Subcutaneous adipose tissue (tissue), 4 donors: ENCODE data around the gene C6orf89. TPM values are rescaled to one million over a fixed set of nuclear protein-coding genes. Genes with fewer than 3 reads are reported as not detected.

Experiments used
- CTCF ChIP-seq: fragments of 450-650 bp; IDR thresholded peaks from one replicate; pipeline ENCODE4 v1.5.1; 2016; ENCODE audit warnings: low read depth, mild to moderate bottlenecking, control low read depth, antibody characterized with exemption, moderate library complexity
- total RNA-seq, 4 donors: library from RNA; depleted of rRNA; stranded (reverse); fragments of >200 nt; gene quantifications; one replicate each; pipeline ENCODE4 v1.1.0, GENCODE V29; 2016

The C6orf89 gene
- total RNA-seq, 4 donors from 2014 or later = 36.2 to 49.5 (median 44.2) TPM

- no peak for TF ChIP-seq CTCF
Observed at GRCh38 chr6:36949636-36950035, 63.9 kb downstream of the C6orf89 start.

- TF ChIP-seq CTCF = no peak
Observed at GRCh38 chr6:36953931-36954261, 68.1 kb downstream of the C6orf89 start.

- no peak for TF ChIP-seq CTCF
Observed at GRCh38 chr6:36954262-36954931, 68.6 kb downstream of the C6orf89 start, which contains the start of gene PI16. Gene PI16, plus strand, starts transcription at chr6:36954738. Its CDS starts 23 bp downstream, at chr6:36954761.

GRCh38 chr6:36955136-36955535, 69.4 kb downstream of the C6orf89 start:
- no peak for TF ChIP-seq CTCF

GRCh38 chr6:36955671-36956445, 70.1 kb downstream of the C6orf89 start:
- TF ChIP-seq CTCF = no peak

- no peak for TF ChIP-seq CTCF
Observed at GRCh38 chr6:36956446-36956820, 70.7 kb downstream of the C6orf89 start.

- no peak for TF ChIP-seq CTCF
Observed at GRCh38 chr6:36957773-36958271, 72.1 kb downstream of the C6orf89 start.
